Measurements from ENCODE around the gene PSMA2. TPM values are rescaled to one million over a fixed set of nuclear protein-coding genes. Genes with fewer than 3 reads are reported as not detected.
A peak's percentile ranks its signal among the peaks of the same experiment; 100 is the strongest.

Gene PSMA2
- 55.1 and 67.8 TPM in 2 replicates for total RNA-seq

DNA sequence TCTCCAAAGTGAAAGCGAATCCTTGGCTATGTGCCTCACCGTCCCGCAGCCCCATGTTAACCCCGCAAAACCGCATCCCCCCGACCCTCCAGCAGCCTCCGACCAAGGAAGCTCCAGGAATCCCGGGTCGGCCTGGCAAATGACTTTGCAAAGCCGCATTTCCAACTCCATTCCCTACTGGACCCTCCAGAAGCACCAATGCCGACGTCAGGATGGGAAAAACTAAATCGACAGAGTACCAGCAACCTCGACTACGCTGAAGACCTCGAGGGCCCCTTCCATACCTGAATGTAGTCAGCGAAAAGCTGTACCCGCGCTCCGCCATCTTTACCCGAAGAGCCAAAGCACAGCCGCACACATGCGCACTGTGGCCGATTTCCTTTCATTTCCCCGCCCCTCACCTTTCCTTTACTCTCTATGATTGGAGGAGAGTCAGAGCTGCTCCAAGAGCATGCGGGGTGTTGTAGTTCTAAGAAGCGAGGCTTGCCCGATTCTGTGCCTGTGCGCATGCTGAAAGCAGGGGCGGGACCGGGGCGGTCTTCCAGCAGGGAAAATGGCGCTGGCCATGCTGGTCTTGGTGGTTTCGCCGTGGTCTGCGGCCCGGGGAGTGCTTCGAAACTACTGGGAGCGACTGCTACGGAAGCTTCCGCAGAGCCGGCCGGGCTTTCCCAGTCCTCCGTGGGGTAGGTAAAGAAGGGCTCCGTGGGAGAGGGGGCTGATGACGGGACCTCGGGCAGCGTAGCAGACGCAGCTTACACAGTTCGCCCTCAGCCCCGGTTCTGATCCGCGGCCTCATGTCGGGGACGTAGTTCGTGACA, at the start of gene PSMA2, which contains the start of gene MRPL32:
Gene PSMA2 (minus strand): TSS at position 341 of the 818 bp plus-strand sequence. CDS start 16 bp downstream, at position 325.
Gene MRPL32 (plus strand): TSS at position 543 of the 818 bp plus-strand sequence. CDS start 11 bp downstream, at position 554.
- TF ChIP-seq, protein P1, sequence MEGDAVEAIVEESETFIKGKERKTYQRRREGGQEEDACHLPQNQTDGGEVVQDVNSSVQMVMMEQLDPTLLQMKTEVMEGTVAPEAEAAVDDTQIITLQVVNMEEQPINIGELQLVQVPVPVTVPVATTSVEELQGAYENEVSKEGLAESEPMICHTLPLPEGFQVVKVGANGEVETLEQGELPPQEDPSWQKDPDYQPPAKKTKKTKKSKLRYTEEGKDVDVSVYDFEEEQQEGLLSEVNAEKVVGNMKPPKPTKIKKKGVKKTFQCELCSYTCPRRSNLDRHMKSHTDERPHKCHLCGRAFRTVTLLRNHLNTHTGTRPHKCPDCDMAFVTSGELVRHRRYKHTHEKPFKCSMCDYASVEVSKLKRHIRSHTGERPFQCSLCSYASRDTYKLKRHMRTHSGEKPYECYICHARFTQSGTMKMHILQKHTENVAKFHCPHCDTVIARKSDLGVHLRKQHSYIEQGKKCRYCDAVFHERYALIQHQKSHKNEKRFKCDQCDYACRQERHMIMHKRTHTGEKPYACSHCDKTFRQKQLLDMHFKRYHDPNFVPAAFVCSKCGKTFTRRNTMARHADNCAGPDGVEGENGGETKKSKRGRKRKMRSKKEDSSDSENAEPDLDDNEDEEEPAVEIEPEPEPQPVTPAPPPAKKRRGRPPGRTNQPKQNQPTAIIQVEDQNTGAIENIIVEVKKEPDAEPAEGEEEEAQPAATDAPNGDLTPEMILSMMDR (IDR thresholded peaks at IDR 0.05; ENCODE audit: insufficient read depth, low read depth, low read length), result no peak
- peak; percentile 97 for DNase-seq (ENCODE audit: low read depth)

DNA sequence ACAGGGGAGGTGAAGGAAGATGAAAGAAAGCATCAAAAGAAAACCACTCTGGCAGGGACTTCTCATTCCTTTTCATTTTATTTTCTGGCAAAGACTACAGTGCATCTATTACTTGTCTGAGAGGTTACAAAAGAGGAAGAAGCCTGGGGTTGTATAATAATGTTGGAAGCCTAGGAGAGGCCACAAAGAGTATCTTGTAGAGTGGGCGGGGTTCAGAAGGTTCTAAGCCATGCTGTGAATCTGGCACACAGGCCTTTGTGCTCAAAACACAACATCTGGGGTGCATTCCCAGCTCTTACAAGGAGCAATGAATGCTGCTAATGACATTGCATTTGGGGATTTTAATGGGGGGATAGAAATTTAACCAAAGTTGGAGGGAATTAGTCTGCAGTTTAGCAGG, 49.6 kb upstream of the PSMA2 start:
- DNase-seq (ENCODE audit: low read depth), result no peak
- TF ChIP-seq, protein P1 (IDR thresholded peaks at IDR 0.05; ENCODE audit: insufficient read depth, low read depth, low read length), result no peak
- H3K4me3 ChIP-seq (ENCODE audit: low read depth, low read length), result no peak overlapping the region

More for the DNA sequence above, at the start of gene PSMA2, which contains the start of gene MRPL32:
- peak within 1 kb of the TSS; percentile 91 for H3K4me3 ChIP-seq (ENCODE audit: low read depth, low read length)

DNA sequence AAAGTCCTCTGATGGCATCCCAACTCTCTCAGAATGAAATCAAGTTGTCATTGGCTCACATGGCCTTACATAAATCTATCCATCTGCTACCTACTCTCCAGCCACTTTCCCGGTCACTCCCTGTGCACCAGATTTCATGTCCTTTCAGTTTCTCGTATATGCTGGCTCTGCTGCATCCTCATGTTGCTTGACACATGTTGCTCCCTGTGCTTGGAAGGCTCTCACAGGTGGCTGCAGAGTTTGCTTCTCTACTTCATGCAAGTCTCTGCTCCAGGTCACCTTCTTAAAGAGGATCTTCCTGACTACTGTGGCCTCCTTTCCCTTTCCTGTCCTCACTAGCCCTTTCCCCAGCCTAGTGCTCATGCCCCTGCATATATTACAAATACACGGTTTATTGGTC, 48.5 kb upstream of the PSMA2 start:
- DNase-seq (ENCODE audit: low read depth), result no peak
- TF ChIP-seq, protein P1 (IDR thresholded peaks at IDR 0.05; ENCODE audit: insufficient read depth, low read depth, low read length), result no peak
- no peak overlapping the region for H3K4me3 ChIP-seq (ENCODE audit: low read depth, low read length)

- TF ChIP-seq, protein P1 (IDR thresholded peaks at IDR 0.05; ENCODE audit: insufficient read depth, low read depth, low read length), result no peak
Observed at GRCh38 chr7:42980084-42980483, 48.1 kb upstream of the PSMA2 start.

DNA sequence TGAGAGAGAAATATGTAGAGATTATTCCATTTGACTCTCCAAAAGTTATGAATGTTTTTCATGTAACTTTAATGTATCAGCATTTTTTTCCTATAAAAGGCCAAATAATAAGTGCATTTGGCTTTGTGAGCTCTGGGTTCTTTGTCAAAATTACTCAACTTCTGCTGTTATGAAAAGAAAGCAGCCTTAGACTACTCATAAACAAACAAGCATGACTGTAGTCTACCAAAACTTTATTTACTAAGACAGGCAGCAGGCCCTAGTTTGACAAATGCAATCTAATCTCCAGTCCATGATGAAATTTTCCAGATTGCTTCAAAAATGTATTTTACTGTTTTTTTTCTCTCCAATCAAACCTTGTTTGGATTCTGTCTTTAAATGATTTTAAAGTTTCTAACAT, 46.5 kb upstream of the PSMA2 start:
- H3K4me3 ChIP-seq (ENCODE audit: low read depth, low read length), result no peak overlapping the region
- peak; percentile 54 for DNase-seq (ENCODE audit: low read depth)
- TF ChIP-seq, protein P1 (IDR thresholded peaks at IDR 0.05; ENCODE audit: insufficient read depth, low read depth, low read length), result no peak

More at GRCh38 chr7:42980084-42980483, 48.1 kb upstream of the PSMA2 start:
- DNase-seq (ENCODE audit: low read depth), result no peak
- no peak overlapping the region for H3K4me3 ChIP-seq (ENCODE audit: low read depth, low read length)

DNA sequence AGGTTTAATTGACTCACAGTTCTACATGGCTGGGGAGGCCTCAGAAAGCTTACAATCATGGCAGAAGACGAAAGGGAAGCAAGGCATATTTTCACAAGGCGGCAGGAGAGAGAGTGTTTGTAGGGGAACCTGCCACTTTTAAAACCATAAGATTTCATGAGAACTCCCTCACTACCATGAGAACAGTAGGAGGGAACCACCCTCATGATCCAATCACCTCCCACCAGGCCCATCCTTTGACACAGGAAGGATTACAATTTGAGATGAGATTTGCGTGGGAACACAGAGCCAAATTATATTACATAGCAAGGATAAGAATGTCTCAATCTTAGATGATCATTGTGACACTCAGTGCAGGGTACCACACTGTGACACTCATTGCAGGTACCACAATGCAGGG, 44.4 kb upstream of the PSMA2 start:
- TF ChIP-seq, protein P1 (IDR thresholded peaks at IDR 0.05; ENCODE audit: insufficient read depth, low read depth, low read length), result no peak

More for the DNA sequence above, 44.4 kb upstream of the PSMA2 start:
- no peak overlapping the region for H3K4me3 ChIP-seq (ENCODE audit: low read depth, low read length)
- DNase-seq (ENCODE audit: low read depth), result no peak
